Prostate gland (tissue), 2 donors: ENCODE measurements around the gene UNC13C. TPM values are rescaled to one million over a fixed set of nuclear protein-coding genes. Genes with fewer than 3 reads are reported as not detected.

ENCODE experiments used
- DNase-seq: peaks from one replicate; pipeline ENCODE4 v3.0.0-alpha.2; 2019; ENCODE audit warnings: low spot score
- H3K27ac ChIP-seq, 2 donors: fragments of 200-600 bp; sonication (generic); 2 replicates each; pipeline ENCODE4 v1.5.1; 2017 to 2019
- H3K27me3 ChIP-seq: fragments of 200-600 bp; sonication (generic); replicated peaks from 2 replicates; pipeline ENCODE4 v1.5.1; 2019; ENCODE audit not compliant: insufficient read depth
- H3K36me3 ChIP-seq, 2 donors: fragments of 200-600 bp; sonication (generic); 1 replicate in 1 of 2; 2 replicates in 1 of 2; pipeline versions ENCODE4 v1.5.1 to v1.8.1; 2017 to 2019
- H3K4me1 ChIP-seq: fragments of 200-600 bp; sonication (generic); replicated peaks from 2 replicates; pipeline ENCODE4 v1.5.1; 2019
- H3K4me3 ChIP-seq, 2 donors: fragments of 200-600 bp; sonication (generic); 2 replicates each; pipeline ENCODE4 v1.5.1; 2017 to 2019
- H3K9me3 ChIP-seq: fragments of 200-600 bp; sonication (generic); 2 replicates; pipeline ENCODE4 v1.5.1; 2017
- POLR2A ChIP-seq: fragments of 450-650 bp; IDR thresholded peaks from one replicate; pipeline ENCODE4 v1.6.1; 2016; ENCODE audit warnings: antibody characterized with exemption, mild to moderate bottlenecking
- POLR2AphosphoS5 ChIP-seq: sonication (generic); formaldehyde crosslinking; IDR thresholded peaks from one replicate; pipeline ENCODE4 v1.6.1; 2017; ENCODE audit warnings: antibody characterized with exemption
- WGBS: methylation state at CpG from one replicate; pipeline ENCODE4 v1.1.5; 2018; 5-methylcytosine and 5-hydroxymethylcytosine counted together
- intact Hi-C: fragments of 100-400 bp; cut with DNase I; formaldehyde crosslinking; loops from one replicate; pipeline ENCODE4 v1.14.2; 2022
- total RNA-seq, 2 donors: library from RNA; depleted of rRNA; stranded (reverse); fragments of >200 nt; gene quantifications; one replicate each; pipeline ENCODE4 v1.1.0, GENCODE V29; 2016
- TF ChIP-seq, protein P1 (sequence below), 4 experiments: fragments of 200-600 bp in 2 of 4; fragments of 450-650 bp in 2 of 4; sonication (generic) in 2 of 4; IDR thresholded peaks; 1 replicate in 3 of 4; 2 replicates in 1 of 4; pipeline ENCODE4 v1.5.1; 2016 to 2019; ENCODE audit warnings: antibody characterized with exemption in 4 of 4, mild to moderate bottlenecking in 2 of 4, moderate library complexity in 2 of 4

UNC13C gene
- total RNA-seq, 2 donors from 2014 or later = 3.6 TPM; not detected in 1

DNA sequence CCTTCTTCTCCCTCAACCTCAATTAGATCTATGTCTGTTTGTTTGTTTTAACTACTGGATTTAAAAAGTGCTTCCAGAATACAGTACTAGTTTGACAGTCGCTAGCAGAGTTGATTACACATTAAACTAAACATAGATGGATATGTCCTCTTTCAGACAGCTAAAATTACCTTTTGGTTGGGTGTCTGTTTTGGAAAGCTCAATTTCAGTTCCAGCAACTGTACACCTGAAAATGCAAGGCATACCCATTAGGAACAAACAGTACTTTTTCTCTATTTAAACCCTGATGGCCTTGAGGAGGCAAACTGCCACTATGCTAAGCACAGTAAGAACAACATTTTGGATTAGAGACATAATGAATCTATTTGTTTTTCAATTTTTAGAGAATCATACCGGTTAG lies 234.4 kb downstream of the UNC13C start:
- Histone ChIP-seq H3K4me1 (no peaks in the 10 kb centered on the region), H3K27ac (no peak overlapping the region), H3K36me3 (no peaks in the 10 kb centered on the region), H3K9me3 (no peaks in the 10 kb centered on the region), H3K4me3 (no peak overlapping the region), H3K27me3 (no peaks in the 10 kb centered on the region)
- intact Hi-C loops = no loop called here
- TF ChIP-seq, protein P1, sequence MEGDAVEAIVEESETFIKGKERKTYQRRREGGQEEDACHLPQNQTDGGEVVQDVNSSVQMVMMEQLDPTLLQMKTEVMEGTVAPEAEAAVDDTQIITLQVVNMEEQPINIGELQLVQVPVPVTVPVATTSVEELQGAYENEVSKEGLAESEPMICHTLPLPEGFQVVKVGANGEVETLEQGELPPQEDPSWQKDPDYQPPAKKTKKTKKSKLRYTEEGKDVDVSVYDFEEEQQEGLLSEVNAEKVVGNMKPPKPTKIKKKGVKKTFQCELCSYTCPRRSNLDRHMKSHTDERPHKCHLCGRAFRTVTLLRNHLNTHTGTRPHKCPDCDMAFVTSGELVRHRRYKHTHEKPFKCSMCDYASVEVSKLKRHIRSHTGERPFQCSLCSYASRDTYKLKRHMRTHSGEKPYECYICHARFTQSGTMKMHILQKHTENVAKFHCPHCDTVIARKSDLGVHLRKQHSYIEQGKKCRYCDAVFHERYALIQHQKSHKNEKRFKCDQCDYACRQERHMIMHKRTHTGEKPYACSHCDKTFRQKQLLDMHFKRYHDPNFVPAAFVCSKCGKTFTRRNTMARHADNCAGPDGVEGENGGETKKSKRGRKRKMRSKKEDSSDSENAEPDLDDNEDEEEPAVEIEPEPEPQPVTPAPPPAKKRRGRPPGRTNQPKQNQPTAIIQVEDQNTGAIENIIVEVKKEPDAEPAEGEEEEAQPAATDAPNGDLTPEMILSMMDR (IDR thresholded peaks at IDR 0.05) = no peak
- no peak for TF ChIP-seq POLR2A
- TF ChIP-seq POLR2AphosphoS5 = no peak
- 54% methylated on average over 2 of the region's 2 CpGs for WGBS
- no peak for DNase-seq

DNA sequence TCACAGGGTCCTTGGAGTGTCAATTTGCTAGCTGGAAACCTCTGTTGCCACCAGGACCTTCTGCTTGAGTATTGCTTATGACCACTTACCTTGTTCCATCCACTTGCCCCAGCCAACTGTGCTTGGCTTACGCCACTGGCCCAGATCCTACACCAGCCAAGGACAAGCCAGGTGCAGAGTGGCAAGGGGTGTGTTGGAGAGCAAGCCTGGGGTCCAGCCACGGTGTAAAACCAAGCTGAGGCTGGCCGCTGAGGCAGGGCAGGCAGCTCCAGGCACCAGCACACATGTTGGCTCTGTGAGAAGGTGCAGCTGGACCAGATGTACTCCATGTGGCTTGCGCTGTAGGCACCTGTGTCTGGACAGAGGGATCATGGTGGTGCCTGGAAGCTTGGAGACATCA lies 248.2 kb downstream of the UNC13C start:
- Histone ChIP-seq H3K36me3 (no peaks in the 10 kb centered on the region), H3K27me3 (no peaks in the 10 kb centered on the region), H3K4me1 (no peaks in the 10 kb centered on the region), H3K27ac (no peak overlapping the region), H3K4me3 (no peak overlapping the region), H3K9me3 (no peaks in the 10 kb centered on the region)
- 89% methylated on average over 4 of the region's 4 CpGs for WGBS
- intact Hi-C loops = no loop called here
- DNase-seq = no peak
- TF ChIP-seq, protein P1 (IDR thresholded peaks at IDR 0.05) = no peak
- TF ChIP-seq POLR2AphosphoS5 (no peak), POLR2A (no peak)

DNA sequence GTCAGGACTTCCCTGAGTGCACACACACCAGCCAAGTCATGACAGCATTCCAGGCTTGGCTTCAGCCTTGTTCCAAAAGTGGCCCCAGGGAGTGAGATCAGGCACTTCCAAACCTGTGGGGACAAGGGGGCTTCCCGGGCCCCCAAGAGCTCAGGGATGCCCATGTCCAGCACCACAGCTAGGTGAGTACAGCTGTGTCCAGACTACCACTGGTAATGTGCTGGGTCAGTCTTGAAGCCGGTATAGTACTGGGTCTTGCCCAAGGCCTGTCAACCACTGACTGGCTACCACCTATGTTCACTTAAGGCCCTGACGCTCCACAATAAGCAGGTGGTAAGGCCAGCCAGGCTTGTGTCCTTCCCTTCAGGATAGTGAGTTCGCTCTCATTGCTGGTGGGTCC lies 249.3 kb downstream of the UNC13C start:
- no peak overlapping the region for H3K4me3 ChIP-seq
- no peaks in the 10 kb centered on the region for H3K27me3 ChIP-seq
- DNase-seq = no peak
- H3K27ac ChIP-seq = no peak overlapping the region
- 93% methylated on average over 4 of the region's 4 CpGs for WGBS
- no peak for TF ChIP-seq POLR2A
- TF ChIP-seq POLR2AphosphoS5 = no peak
- TF ChIP-seq, protein P1 (IDR thresholded peaks at IDR 0.05) = no peak
- intact Hi-C loops = no loop called here
- H3K36me3 ChIP-seq = no peaks in the 10 kb centered on the region
- no peaks in the 10 kb centered on the region for H3K4me1 ChIP-seq
- no peaks in the 10 kb centered on the region for H3K9me3 ChIP-seq

DNA sequence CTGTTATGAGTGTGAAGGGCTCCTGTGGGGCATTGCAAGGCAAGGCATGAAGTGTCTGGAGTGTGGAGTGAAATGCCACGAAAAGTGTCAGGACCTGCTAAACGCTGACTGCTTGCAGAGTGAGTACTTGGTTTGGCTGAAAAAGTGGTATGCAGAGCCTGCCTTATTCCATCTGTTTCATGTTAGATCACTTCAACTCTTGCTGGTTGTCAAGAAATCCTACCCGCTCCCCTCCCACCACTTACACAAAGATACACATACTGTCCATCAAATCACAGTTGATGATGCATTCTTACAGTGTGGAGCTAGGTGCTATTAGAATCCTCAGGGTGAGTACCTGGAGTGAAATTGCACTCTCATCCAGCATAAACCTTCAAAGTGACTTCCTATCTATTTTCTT lies 272.1 kb downstream of the UNC13C start:
- Histone ChIP-seq H3K4me1 (no peaks in the 10 kb centered on the region), H3K9me3 (no peaks in the 10 kb centered on the region), H3K27me3 (no peaks in the 10 kb centered on the region), H3K27ac (no peak overlapping the region), H3K4me3 (no peak overlapping the region), H3K36me3 (no peaks in the 10 kb centered on the region)
- intact Hi-C loops = no loop called here
- DNase-seq = no peak
- TF ChIP-seq POLR2A (no peak), POLR2AphosphoS5 (no peak)
- TF ChIP-seq, protein P1 (IDR thresholded peaks at IDR 0.05) = no peak
- WGBS = 68% methylated on average over 3 of the region's 3 CpGs

DNA sequence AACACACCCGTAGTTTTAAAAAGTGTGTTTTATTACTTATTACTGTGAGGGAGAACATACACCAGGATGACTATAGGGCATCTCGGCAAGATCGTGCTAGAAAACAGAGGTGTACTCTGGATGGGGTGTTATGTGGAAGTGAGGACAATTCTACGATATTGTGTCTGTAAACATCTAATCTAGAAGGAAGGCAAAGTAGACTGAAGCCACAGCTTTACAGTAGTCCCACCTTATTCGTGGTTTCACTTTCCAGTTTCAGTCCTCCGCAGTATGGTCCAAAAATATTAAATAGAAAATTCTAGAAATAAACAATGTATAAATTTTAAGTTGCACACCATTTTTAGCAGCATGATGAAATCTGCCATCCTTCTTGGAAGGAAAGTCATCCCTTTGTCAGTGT lies 277.9 kb downstream of the UNC13C start:
- intact Hi-C loops = no loop called here
- TF ChIP-seq POLR2AphosphoS5 (no peak), POLR2A (no peak)
- TF ChIP-seq, protein P1 (IDR thresholded peaks at IDR 0.05) = no peak
- Histone ChIP-seq H3K27ac (no peak overlapping the region), H3K4me3 (no peak overlapping the region), H3K9me3 (no peaks in the 10 kb centered on the region), H3K36me3 (no peaks in the 10 kb centered on the region), H3K27me3 (no peaks in the 10 kb centered on the region), H3K4me1 (no peaks in the 10 kb centered on the region)
- 95% methylated on average over 6 of the region's 6 CpGs for WGBS
- DNase-seq = no peak
